22Rv1 (cell line): ENCODE results near the gene NFU1.
"Not testable (repeated sequence)": the region's sequence is repeated elsewhere in the genome, so short reads cannot be mapped to it uniquely, and the experiment has no call there.

Experiments
- H3K27ac ChIP-seq: fragments of 450-650 bp; 2 replicates; pipeline ENCODE4 v1.5.1; 2017
- CTCF ChIP-seq: fragments of 450-650 bp; IDR thresholded peaks from 2 replicates; pipeline ENCODE4 v1.5.1; 2017; ENCODE audit warnings: mild to moderate bottlenecking
- ZFX ChIP-seq: fragments of 450-650 bp; IDR thresholded peaks from 2 replicates; pipeline ENCODE4 v1.6.1; 2017; ENCODE audit warnings: antibody characterized with exemption, borderline replicate concordance

Gene NFU1

GRCh38 chr2:69369802-69370201 is 67.4 kb downstream of the NFU1 start:
- H3K27ac ChIP-seq = no peak overlapping the region
- TF ChIP-seq ZFX (no peak), CTCF (no peak)

- no peak for TF ChIP-seq CTCF
- no peak for TF ChIP-seq ZFX
- no peak overlapping the region for H3K27ac ChIP-seq
Measured at GRCh38 chr2:69368588-69368987, 68.6 kb downstream of the NFU1 start.

GRCh38 chr2:69359371-69359770 is 77.9 kb downstream of the NFU1 start:
- TF ChIP-seq ZFX (no peak), CTCF (no peak)
- no peak overlapping the region for H3K27ac ChIP-seq

- H3K27ac ChIP-seq = no peak overlapping the region
- TF ChIP-seq ZFX (no peak), CTCF (no peak)
Measured at GRCh38 chr2:69358914-69359313, 78.3 kb downstream of the NFU1 start.

GRCh38 chr2:69356471-69356870 is 80.8 kb downstream of the NFU1 start:
- H3K27ac ChIP-seq = no peak overlapping the region
- TF ChIP-seq CTCF = no peak
- TF ChIP-seq ZFX = no peak

GRCh38 chr2:69354976-69355375 is 82.3 kb downstream of the NFU1 start:
- not testable (repeated sequence) for H3K27ac ChIP-seq

GRCh38 chr2:69353360-69353759 is 83.9 kb downstream of the NFU1 start:
- no peak for TF ChIP-seq ZFX
- no peak for TF ChIP-seq CTCF
- H3K27ac ChIP-seq = no peak overlapping the region

GRCh38 chr2:69348781-69349180 is 88.5 kb downstream of the NFU1 start:
- no peak overlapping the region for H3K27ac ChIP-seq
- TF ChIP-seq CTCF = no peak
- no peak for TF ChIP-seq ZFX
